Measurements from ENCODE around the gene EEF1E1. TPM values are rescaled to one million over a fixed set of nuclear protein-coding genes. Genes with fewer than 3 reads are reported as not detected.
"Not testable (repeated sequence)": the region's sequence is repeated elsewhere in the genome, so short reads cannot be mapped to it uniquely, and the experiment has no call there.

The EEF1E1 gene
- total RNA-seq, 1 donor from 2014 or later = 35.8 TPM

GRCh38 chr6:8041913-8042583 lies 60.3 kb downstream of the EEF1E1 start:
- Mint-ChIP-seq H3K4me1 (ENCODE audit: low read depth) (no peaks in the 10 kb centered on the region), H3K4me3 (ENCODE audit: low read depth) (no peak overlapping the region), H3K27me3 (no peaks in the 10 kb centered on the region), H3K9me3 (ENCODE audit: low read depth) (peaks cover 11% of the 10 kb centered on the region), H3K36me3 (ENCODE audit: insufficient read depth) (peaks cover 56% of the 10 kb centered on the region), H3K27ac (no peak overlapping the region)
- TF ChIP-seq CTCF (IDR thresholded peaks at IDR 0.05; ENCODE audit: unreplicated experiment) = no peak
- no peak for DNase-seq (ENCODE audit: low spot score, unreplicated experiment)

- peaks cover 60% of the 10 kb centered on the region for H3K36me3 Mint-ChIP-seq (ENCODE audit: insufficient read depth)
- not testable (repeated sequence) for H3K27me3 Mint-ChIP-seq; H3K27ac Mint-ChIP-seq; H3K4me3 Mint-ChIP-seq (ENCODE audit: low read depth); H3K4me1 Mint-ChIP-seq (ENCODE audit: low read depth); DNase-seq (ENCODE audit: low spot score, unreplicated experiment)
- peaks cover 33% of the 10 kb centered on the region for H3K9me3 Mint-ChIP-seq (ENCODE audit: low read depth)
Measured at GRCh38 chr6:8034107-8034506, 68.2 kb downstream of the EEF1E1 start.

GRCh38 chr6:8030920-8031319 lies 71.4 kb downstream of the EEF1E1 start:
- peaks cover 23% of the 10 kb centered on the region for H3K9me3 Mint-ChIP-seq (ENCODE audit: low read depth)
- no peak for TF ChIP-seq CTCF (IDR thresholded peaks at IDR 0.05; ENCODE audit: unreplicated experiment)
- DNase-seq (ENCODE audit: low spot score, unreplicated experiment) = no peak
- peaks cover 40% of the 10 kb centered on the region for H3K36me3 Mint-ChIP-seq (ENCODE audit: insufficient read depth)
- peaks cover 13% of the 10 kb centered on the region for H3K4me1 Mint-ChIP-seq (ENCODE audit: low read depth)
- H3K27ac Mint-ChIP-seq = no peak overlapping the region
- no peaks in the 10 kb centered on the region for H3K27me3 Mint-ChIP-seq
- no peak overlapping the region for H3K4me3 Mint-ChIP-seq (ENCODE audit: low read depth)

Other genes with a start within 250 kb of the EEF1E1 start
- gene TXNDC5, start 191.8 kb downstream of the EEF1E1 start, total RNA-seq = 71.6 and 86.6 TPM in 2 replicates
- gene BLOC1S5, start 38.2 kb downstream of the EEF1E1 start, total RNA-seq = 24.4 and 26.4 TPM in 2 replicates